ENCODE results near the gene HSPA1A.

DNA sequence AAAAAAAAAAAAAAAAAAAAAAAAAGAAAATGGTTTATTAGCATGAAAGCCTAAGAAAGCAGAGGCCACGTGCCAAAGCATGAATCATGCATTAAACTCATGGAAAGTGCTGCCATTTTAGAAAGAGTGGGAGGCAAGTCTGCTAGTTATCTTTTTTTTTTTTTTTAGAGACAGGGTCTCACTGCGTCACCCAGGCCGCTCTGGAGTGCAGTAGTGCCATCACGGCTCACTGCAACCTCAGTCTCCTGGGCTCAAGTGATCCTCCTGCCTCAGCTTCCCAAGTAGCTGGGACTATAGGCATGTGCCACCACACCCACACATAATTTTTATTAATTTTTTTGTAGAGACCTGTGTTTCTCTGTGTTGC is 43.4 kb upstream of the HSPA1A start:
- TF ChIP-seq OSR1 (CRISPR knock-in tag; IDR thresholded peaks at IDR 0.05) (no peak), ZFP30 (CRISPR knock-in tag; IDR thresholded peaks at IDR 0.05) (no peak)
